Activated CD4-positive, alpha-beta T cell treated with anti-CD3 and anti-CD28 coated beads, Interleukin-2, amount 10 ng/mL, durations not matched to agents 7 days and 5 days (primary cell): ENCODE measurements around the gene LILRA2. TPM values are rescaled to one million over a fixed set of nuclear protein-coding genes. Genes with fewer than 3 reads are reported as not detected.
"Not testable (repeated sequence)": the region's sequence is repeated elsewhere in the genome, so short reads cannot be mapped to it uniquely, and the experiment has no call there.

Experiments used
- CTCF ChIA-PET: fragments of 350-600 bp; sonication (Branson Sonifier 250); formaldehyde crosslinking; loops from one replicate; lab custom pipeline; 2021; ENCODE audit warnings: antibody characterized with exemption; lab: Charles Lee
- POLR2A ChIA-PET: fragments of 350-600 bp; sonication (Branson Sonifier 250); formaldehyde crosslinking; loops from one replicate; lab custom pipeline; 2021; ENCODE audit warnings: antibody characterized with exemption; lab: Charles Lee
- DNase-seq: peaks from one replicate; pipeline ENCODE4 v3.0.0-alpha.2; 2020
- H3K27ac Mint-ChIP-seq: one replicate; pipeline ENCODE4 v1.8.0; 2021; ENCODE audit warnings: mild to moderate bottlenecking, moderate library complexity, mixed read lengths
- H3K27me3 Mint-ChIP-seq: one replicate; pipeline ENCODE4 v1.8.0; 2021; ENCODE audit warnings: mixed read lengths
- H3K36me3 Mint-ChIP-seq: one replicate; pipeline ENCODE4 v1.8.0; 2021; ENCODE audit warnings: low read depth, mixed read lengths
- H3K4me1 Mint-ChIP-seq: one replicate; pipeline ENCODE4 v1.8.0; 2021; ENCODE audit warnings: mixed read lengths
- H3K4me3 Mint-ChIP-seq: one replicate; pipeline ENCODE4 v1.8.0; 2021; ENCODE audit warnings: mild to moderate bottlenecking, moderate library complexity, mixed read lengths
- H3K9me3 Mint-ChIP-seq: one replicate; pipeline ENCODE4 v1.8.0; 2021; ENCODE audit warnings: mixed read lengths
- total RNA-seq, 2 experiments: library from RNA; stranded (reverse); gene quantifications; one replicate each; pipeline ENCODE4 v1.2.3, GENCODE V29; 2021

Gene LILRA2
- total RNA-seq, 2 experiments from 2014 or later, result not detected

GRCh38 chr19:54624934-54625730 lies 51.5 kb downstream of the LILRA2 start:
- H3K9me3 Mint-ChIP-seq, H3K36me3 Mint-ChIP-seq, CTCF ChIA-PET, H3K4me3 Mint-ChIP-seq, H3K27ac Mint-ChIP-seq, DNase-seq, POLR2A ChIA-PET, H3K4me1 Mint-ChIP-seq: not testable (repeated sequence)
- H3K27me3 Mint-ChIP-seq, result peaks cover 22% of the 10 kb centered on the region

GRCh38 chr19:54626757-54627156 lies 53.2 kb downstream of the LILRA2 start:
- Mint-ChIP-seq H3K4me1 (peaks cover 3% of the 10 kb centered on the region), H3K36me3 (no peaks in the 10 kb centered on the region), H3K27ac (no peak overlapping the region), H3K9me3 (no peaks in the 10 kb centered on the region), H3K27me3 (peaks cover 20% of the 10 kb centered on the region), H3K4me3 (no peak overlapping the region)
- DNase-seq, result no peak
- ChIA-PET POLR2A (no interaction called here), CTCF (interaction anchor here (0.5 to 1.8 kb wide), 2 partner anchors 16 to 187 kb away, joined by 3 to 7 read pairs; no protein-coding TSS in a partner anchor)

- H3K4me3 Mint-ChIP-seq, DNase-seq, POLR2A ChIA-PET, H3K27ac Mint-ChIP-seq, H3K4me1 Mint-ChIP-seq, H3K36me3 Mint-ChIP-seq, H3K9me3 Mint-ChIP-seq: not testable (repeated sequence)
- H3K27me3 Mint-ChIP-seq, result peaks cover 14% of the 10 kb centered on the region
- CTCF ChIA-PET, result interaction anchor here (1.8 kb wide), 1 partner anchor 17 kb away, joined by 7 read pairs; no protein-coding TSS in a partner anchor
These were observed 54.3 kb downstream of the LILRA2 start for GRCh38 chr19:54627912-54628311.

GRCh38 chr19:54630262-54630661 lies 56.7 kb downstream of the LILRA2 start, which contains the start of gene LILRB1:
Gene LILRB1 (plus strand): TSS chr19:54630484. CDS start chr19:54631074, 590 bp downstream.
- H3K9me3 Mint-ChIP-seq, H3K4me1 Mint-ChIP-seq, POLR2A ChIA-PET, H3K27me3 Mint-ChIP-seq, CTCF ChIA-PET, DNase-seq, H3K27ac Mint-ChIP-seq, H3K36me3 Mint-ChIP-seq, H3K4me3 Mint-ChIP-seq: not testable (repeated sequence)

- ChIA-PET POLR2A (no interaction called here), CTCF (no interaction called here)
- Mint-ChIP-seq H3K27ac (no peak overlapping the region), H3K36me3 (no peaks in the 10 kb centered on the region), H3K4me1 (peaks cover 2% of the 10 kb centered on the region), H3K4me3 (no peak overlapping the region), H3K9me3 (no peaks in the 10 kb centered on the region), H3K27me3 (peaks cover 7% of the 10 kb centered on the region)
- DNase-seq, result no peak
These were observed 57.2 kb downstream of the LILRA2 start for GRCh38 chr19:54630782-54631181.

- H3K36me3 Mint-ChIP-seq, CTCF ChIA-PET, H3K9me3 Mint-ChIP-seq, H3K4me3 Mint-ChIP-seq, DNase-seq, H3K27me3 Mint-ChIP-seq, POLR2A ChIA-PET, H3K4me1 Mint-ChIP-seq, H3K27ac Mint-ChIP-seq: not testable (repeated sequence)
These were observed 58.1 kb downstream of the LILRA2 start for GRCh38 chr19:54631489-54632337.

GRCh38 chr19:54632517-54632916 lies 58.9 kb downstream of the LILRA2 start:
- H3K27ac Mint-ChIP-seq, DNase-seq, CTCF ChIA-PET, H3K27me3 Mint-ChIP-seq, H3K9me3 Mint-ChIP-seq, POLR2A ChIA-PET, H3K36me3 Mint-ChIP-seq, H3K4me1 Mint-ChIP-seq, H3K4me3 Mint-ChIP-seq: not testable (repeated sequence)

GRCh38 chr19:54633401-54633800 lies 59.8 kb downstream of the LILRA2 start:
- ChIA-PET CTCF (no interaction called here), POLR2A (no interaction called here)
- no peak overlapping the region for H3K27ac Mint-ChIP-seq
- peaks cover 2% of the 10 kb centered on the region for H3K4me1 Mint-ChIP-seq
- DNase-seq, result no peak
- H3K9me3 Mint-ChIP-seq, result no peaks in the 10 kb centered on the region
- H3K4me3 Mint-ChIP-seq, result no peak overlapping the region
- peaks cover 3% of the 10 kb centered on the region for H3K27me3 Mint-ChIP-seq
- no peaks in the 10 kb centered on the region for H3K36me3 Mint-ChIP-seq

GRCh38 chr19:54636081-54636480 lies 62.5 kb downstream of the LILRA2 start:
- H3K27me3 Mint-ChIP-seq, H3K36me3 Mint-ChIP-seq, CTCF ChIA-PET, POLR2A ChIA-PET, H3K4me1 Mint-ChIP-seq, H3K9me3 Mint-ChIP-seq, H3K4me3 Mint-ChIP-seq, DNase-seq, H3K27ac Mint-ChIP-seq: not testable (repeated sequence)

GRCh38 chr19:54638683-54639082 lies 65.1 kb downstream of the LILRA2 start:
- H3K27ac Mint-ChIP-seq, result no peak overlapping the region
- H3K4me1 Mint-ChIP-seq, result no peaks in the 10 kb centered on the region
- no peaks in the 10 kb centered on the region for H3K36me3 Mint-ChIP-seq
- H3K27me3 Mint-ChIP-seq, result peaks cover 7% of the 10 kb centered on the region
- ChIA-PET CTCF (no interaction called here), POLR2A (no interaction called here)
- no peaks in the 10 kb centered on the region for H3K9me3 Mint-ChIP-seq
- no peak for DNase-seq
- H3K4me3 Mint-ChIP-seq, result no peak overlapping the region

Other genes starting within 250 kb of the LILRA2 start
- not detected for gene LILRA4, start 234.6 kb upstream of the LILRA2 start, total RNA-seq
- 10 to 100 TPM; 54.0 to 59.3 TPM for gene LAIR1, start 208.9 kb upstream of the LILRA2 start, total RNA-seq
- gene TTYH1, start 158.3 kb upstream of the LILRA2 start, total RNA-seq, result 1 to 10 TPM in 1 of 2 experiments, under 1 TPM in 1; 0.72 to 1.2 TPM
- gene LENG8, start 124.6 kb upstream of the LILRA2 start, total RNA-seq, result 100 to 1,000 TPM; 245 to 248 TPM
- 1 to 10 TPM; 3.8 to 5.4 TPM for gene LENG9, start 110.0 kb upstream of the LILRA2 start, total RNA-seq
- gene CDC42EP5, start 100.5 kb upstream of the LILRA2 start, total RNA-seq, result not detected
- 1 to 10 TPM; 3.1 to 3.7 TPM for gene LAIR2, start 71.0 kb upstream of the LILRA2 start, total RNA-seq
- gene LILRA1, start 19.8 kb downstream of the LILRA2 start, total RNA-seq, result not detected
- not detected for gene LILRB1, start 56.7 kb downstream of the LILRA2 start, total RNA-seq
- gene LILRB4, start 89.2 kb downstream of the LILRA2 start, total RNA-seq, result not detected
- not detected for gene KIR3DL3, start 150.7 kb downstream of the LILRA2 start, total RNA-seq
- not detected for gene KIR2DL3, start 164.7 kb downstream of the LILRA2 start, total RNA-seq
- not detected for gene KIR2DL1, start 196.0 kb downstream of the LILRA2 start, total RNA-seq
- under 1 TPM in 1 of 2 experiments, not detected in 1; 0.30 TPM for gene KIR2DL4, start 229.8 kb downstream of the LILRA2 start, total RNA-seq
- not detected for gene KIR3DL1, start 242.7 kb downstream of the LILRA2 start, total RNA-seq